GM10847 (cell line): ENCODE data around the gene CERS3.

ENCODE experiments used
- POLR2A ChIP-seq: IDR thresholded peaks from 2 replicates; pipeline ENCODE4 v1.6.1; 2011; ENCODE audit not compliant: insufficient read length; ENCODE audit errors: extremely low read depth

The CERS3 gene

DNA sequence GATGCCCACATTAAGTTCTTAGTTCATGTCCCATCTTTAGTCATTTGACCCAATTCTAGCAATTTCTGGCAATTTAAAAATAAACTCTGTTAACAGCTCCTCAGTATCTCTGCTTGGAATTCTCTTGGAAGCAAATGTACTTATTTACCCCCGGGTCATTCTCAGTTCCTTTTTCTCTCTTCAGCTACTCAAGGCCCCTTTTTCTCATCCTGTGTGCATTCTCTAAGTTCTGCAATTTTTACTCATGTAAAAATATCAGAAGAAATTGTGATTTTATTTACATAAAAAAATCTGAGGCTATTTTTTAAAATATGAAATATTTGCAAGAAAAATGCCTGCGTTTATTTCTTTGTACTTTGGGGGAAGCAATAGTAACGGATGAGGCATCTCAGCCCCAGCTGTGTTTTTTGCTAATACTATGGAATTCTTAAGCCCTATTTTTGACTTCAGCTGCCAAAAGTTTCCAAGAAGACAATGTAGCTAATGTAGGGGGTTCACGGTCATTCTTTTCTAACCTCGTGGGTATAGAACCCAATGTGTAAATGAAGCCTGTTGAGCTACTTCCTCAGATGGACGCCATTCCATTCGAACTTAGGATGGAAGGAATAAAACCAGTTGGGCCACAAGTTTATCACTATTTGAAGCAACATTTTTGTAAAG, 20.0 kb downstream of the CERS3 start:
- TF ChIP-seq POLR2A = no peak

DNA sequence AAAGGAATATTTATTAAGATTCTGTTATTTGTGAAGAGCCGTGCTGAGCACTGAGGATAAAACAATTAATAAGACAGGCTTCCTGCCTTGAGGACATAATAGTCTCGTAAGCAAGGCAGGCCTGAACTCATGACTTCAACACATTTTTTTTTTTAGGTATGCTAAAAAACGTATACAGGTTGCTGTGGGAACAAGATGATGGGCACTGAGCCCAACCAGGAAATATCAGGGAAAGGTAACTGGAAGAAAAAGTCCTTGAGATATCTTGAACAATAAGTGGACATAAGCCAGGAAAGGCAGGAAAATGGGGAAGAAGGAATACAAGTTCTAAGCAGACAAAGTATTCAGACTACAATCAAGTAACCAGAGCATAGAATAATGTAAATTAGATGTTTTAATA, 26.1 kb downstream of the CERS3 start:
- TF ChIP-seq POLR2A = no peak

DNA sequence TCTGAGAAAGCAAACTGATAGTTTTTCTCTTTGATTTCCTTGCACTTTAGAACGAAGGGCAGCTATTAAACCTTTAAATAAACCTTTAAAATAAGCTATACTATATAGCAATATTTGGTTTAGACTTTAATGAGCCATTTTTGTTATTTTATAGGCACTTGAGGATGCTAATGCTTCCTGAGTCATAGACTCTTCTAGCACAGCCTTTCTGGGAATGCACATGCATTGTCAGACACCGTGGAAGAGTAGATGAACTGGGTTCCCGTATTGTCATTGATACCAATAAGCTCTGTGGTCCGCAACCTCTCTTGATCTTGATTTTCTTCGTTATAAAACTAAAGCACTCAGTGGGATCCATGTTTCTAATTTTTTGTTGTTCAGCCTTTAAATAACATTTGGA, 27.6 kb downstream of the CERS3 start:
- no peak for TF ChIP-seq POLR2A

DNA sequence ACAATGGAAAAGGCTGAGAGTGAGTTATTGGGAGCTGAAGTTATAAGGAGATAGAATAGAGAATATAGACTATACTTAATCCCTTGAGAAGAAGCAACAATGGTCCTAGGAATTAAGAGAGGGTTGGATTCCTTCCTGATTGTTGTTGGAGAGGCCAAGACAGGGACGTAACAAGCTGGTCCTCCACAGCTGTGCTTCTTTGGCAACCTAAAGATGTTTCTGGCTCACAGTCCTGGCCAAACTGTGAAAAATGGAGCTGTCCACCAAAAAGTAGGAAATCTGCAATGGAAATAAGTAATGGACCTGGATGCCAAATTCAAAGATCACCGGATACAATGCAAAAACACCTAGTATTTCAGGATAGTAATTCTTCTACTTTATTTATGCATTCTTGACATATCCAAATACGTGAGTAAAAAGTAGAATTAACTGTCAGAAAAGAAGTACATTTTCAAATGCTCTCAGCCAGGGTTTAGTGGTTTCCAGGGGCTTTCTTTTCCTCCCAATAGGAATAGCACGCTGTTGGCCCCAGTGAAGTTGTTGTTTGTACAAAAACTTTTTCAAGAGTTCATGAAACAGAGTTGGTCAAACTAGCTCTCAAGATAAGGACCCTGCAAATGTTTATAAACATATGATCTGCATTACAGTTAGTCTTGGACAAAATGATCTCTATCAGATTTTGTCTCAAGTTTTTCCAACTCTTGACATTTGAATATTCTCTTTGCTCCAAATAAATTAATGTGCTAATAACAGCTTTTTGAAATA, 28.3 kb downstream of the CERS3 start:
- TF ChIP-seq POLR2A = no peak

DNA sequence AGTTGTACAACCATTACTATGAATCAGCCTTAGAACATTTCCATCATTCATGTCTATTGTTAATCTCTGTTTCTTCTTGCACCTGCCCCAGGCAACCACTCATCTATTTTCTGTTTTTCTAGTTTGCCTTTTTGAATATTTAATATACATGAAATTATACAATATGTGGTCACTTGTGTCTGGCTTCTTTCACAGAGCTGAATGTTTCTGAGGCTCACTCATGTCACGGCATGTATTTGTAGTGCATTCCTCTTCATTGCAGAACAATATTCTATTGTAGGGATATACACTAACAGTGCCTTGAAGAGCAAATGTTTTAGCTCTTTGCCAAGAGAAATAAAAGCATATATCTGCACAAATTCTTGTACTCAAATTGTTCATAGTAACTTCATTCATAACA, 32.9 kb downstream of the CERS3 start:
- TF ChIP-seq POLR2A = no peak

DNA sequence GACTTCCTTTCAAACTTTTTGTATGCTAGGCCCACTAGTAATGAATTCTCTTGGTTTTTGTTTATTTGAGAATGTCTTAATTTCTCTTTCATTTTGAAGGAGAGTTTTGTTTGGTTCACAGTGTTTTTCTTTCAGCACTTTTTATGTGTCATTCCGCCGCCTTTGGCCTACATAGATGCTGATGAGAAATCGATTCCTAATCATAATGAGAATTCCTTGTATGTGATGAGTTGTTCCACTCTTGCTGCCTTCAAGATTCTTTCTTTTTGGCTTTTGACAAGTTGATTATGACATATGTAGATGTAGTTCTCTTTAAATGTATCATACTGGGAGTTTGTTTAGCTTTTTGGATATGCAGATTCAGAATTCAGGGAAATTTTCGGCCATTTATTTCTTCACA, 35.5 kb downstream of the CERS3 start:
- TF ChIP-seq POLR2A = no peak

DNA sequence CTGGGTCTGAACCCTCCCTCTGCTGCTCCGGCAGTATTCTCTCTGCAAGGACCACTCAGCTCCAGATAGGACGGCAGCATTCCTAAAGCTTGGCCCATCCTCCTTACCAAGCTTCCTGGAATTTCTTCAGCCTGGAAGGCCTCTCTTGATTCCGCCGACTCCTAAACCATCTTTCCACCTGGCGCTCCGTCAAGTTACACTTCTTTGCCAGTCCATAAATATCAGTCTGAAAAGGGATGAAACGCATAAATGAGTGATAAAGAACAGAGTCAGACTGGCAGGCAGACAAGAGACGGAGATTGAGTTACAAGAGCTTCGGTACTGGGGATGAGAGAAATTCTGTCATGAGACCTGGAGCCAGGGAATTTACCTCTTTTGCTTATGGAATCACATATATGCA, 44.3 kb downstream of the CERS3 start:
- TF ChIP-seq POLR2A = no peak

DNA sequence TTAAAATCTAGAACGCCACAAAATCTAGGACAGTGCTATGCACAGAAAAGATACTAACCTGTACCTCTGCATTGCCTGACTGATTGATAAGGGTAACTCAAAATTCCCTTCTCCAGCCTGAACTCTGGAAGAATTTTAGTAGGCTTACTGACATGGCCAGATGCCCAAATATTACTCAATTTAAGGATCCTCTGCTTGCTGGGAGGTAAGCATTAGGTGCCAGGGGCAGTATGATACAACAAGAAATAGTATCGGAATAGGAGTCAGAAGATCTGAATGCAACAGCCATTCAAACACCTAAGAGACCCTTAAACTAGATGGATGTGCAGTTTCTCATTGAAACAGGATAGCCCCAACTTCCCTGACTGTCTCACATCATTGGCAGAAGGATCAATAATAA, 45.4 kb downstream of the CERS3 start:
- TF ChIP-seq POLR2A = no peak

DNA sequence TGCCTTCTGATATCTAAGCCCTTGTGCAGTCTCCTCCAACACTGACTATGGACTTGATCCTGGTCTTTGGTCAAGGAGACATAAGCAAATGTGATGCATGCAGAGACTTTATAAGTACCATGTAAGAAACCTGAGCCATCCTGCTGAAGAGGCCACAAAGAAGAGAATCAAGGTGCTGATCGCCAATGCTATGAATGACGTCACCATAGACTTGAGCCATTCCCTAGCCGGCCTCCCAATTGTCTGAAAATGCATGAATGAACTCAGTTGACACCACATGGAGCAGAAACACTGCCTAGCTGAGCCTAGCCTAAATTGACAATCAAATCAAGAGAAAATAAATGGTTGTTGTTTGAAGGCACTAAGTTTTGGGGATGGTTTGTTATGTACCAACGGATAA, 51.9 kb downstream of the CERS3 start:
- TF ChIP-seq POLR2A = no peak

DNA sequence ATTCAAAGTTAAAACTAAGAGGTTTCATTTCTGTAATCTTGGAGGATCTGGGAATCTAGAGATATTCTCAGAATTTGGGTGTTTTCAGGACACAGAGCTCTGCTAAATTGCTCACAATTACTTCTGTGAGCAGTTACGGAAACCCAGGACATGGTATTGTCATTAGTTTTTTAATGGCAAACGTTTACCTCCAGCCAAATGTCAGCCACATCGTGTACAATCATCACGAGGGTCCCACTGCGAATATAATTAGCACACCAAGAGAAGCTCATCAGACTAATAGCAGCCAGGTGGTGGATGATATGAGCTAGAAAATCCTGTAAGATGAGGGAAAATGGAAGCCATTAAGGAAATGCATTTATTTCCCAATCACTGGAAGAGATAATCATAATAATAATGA, 56.0 kb downstream of the CERS3 start:
- no peak for TF ChIP-seq POLR2A

DNA sequence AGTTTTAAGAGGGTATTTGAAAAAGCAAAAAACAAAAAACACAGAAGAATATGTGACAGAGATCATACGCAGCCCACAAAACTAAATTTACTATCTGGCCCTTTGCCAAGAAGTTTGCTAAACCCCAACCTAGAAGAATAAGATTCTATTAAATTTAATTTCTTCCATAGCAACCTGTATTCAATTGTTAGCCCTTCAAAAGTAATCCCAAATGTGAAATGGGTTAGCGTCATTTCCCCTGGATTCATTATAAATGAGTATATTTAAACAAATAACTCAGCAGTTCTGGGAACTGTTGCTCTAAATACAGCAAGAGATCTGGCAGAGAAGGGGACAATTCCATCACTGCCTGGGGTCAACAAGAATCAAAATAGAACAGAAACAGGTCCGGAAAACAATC, 56.8 kb downstream of the CERS3 start:
- no peak for TF ChIP-seq POLR2A

DNA sequence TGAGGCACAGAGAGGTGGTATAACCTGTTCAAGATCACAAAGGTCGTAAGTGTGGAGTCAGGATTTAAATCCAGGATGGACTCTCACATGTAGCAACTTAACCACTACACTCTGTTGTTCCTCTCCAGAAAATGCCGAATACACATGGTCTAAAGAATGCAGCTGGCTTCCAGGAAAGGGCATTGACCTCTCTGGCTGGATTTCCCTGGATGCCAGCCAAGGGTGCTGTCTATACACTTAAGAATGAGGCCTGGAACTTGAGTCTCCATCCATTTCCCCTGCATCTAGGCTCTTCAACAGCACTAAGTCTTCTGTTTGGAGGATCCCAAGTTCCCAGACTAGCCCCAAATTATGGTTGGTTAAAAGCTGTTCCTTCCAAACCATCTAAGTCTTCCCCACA, 60.5 kb downstream of the CERS3 start:
- TF ChIP-seq POLR2A = no peak

DNA sequence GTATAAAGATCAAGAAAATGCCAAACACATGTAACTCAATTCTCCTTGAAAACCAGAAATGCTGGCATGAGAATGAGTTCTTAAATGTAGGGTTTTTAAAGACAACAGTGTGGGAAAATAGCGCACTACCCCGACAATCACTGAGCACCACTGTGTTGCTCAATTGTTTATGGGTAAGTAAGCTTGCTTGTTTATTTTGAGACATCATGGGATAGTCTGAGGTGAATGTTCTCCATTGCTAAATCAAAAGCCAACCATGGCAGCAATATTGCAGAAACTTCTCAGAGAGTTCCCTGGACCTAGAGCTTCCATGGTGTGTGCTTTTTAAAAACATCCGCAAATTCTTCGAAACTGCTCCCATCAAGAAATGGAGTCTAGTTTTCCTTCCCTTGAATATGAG, 62.7 kb downstream of the CERS3 start:
- TF ChIP-seq POLR2A = no peak

DNA sequence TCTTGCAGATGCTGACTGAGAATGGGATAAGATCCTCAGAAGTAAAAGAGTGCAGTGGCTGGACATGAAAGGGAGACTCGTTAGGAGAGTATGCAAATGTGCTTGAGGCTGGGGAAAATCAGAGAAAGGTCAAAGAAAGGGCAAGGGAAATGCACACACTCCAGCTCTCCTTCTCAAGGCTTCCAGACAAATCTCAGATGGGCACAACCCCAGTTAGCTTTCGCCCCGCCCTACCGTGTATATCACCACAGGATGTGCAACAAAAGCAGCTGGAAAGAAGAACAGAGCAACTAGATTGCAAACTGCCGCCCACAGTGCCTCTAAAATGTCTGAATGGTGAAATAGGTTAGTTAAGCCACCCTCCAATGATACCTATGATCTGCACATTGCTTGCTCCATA, 63.9 kb downstream of the CERS3 start:
- no peak for TF ChIP-seq POLR2A

DNA sequence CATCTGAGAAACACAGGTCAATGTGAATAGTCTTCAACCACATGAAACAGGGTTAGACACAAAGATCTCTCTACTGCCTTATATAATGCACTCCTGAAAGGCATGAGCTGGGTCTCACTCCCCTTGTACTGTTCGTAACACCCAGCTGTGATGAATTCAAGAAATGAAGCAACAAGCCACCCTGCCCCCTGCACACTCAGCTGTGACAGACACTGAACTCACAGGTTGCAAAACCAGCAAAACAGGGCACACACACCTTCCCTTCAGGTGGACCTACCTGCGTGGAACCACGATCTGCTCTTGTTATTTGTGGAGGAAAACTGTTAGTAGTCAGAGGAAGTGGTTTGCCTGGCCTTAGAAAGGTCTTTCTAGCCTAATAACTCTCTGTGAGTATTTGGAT, 64.5 kb downstream of the CERS3 start:
- no peak for TF ChIP-seq POLR2A

DNA sequence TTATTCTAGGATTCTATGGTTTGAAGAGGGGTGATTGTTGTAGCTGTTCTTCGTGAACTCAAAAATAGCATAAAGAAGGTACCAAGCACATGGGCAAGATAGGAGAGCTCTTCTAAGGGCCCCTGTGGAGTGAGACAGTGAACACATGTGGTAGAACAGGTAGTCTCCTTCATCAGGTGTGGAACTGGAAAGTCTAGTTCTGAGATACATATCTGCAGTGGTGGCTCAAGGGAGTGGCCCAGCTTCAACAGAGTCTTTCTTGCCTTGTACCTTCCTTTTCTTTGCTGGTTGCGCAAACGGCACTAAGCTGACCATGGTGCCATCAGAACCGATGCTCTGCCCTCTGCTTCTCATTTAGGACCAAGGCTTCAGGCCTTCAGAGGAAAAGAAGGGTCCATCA, 65.2 kb downstream of the CERS3 start:
- no peak for TF ChIP-seq POLR2A

DNA sequence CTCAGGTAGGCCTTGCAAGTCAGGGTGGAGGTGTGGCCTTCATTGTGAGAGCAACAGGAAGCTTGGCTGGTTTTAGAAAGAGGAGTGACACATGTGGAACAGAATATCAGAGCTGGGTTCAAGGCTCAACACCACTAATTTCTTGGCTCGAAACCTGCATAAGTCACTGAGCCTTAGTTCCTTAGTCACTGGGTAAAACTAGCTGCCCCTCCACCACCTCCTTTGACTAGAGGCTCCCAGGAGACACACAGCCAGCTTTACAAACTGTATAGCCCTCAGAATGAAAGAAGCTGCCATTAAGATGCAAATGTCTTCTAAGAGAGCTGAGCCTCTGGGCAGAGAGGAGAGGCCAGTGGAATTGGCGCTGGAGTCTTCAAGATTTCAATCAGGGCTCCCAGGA, 67.7 kb downstream of the CERS3 start:
- no peak for TF ChIP-seq POLR2A
